ENCODE measurements around the gene HSD17B1.

HSD17B1 gene

GRCh38 chr17:42566883-42567573 lies 14.3 kb downstream of the HSD17B1 start, which contains the start of gene MLX:
Gene MLX (plus strand): TSS chr17:42567100. CDS start chr17:42567125, 25 bp downstream.
- POLR2A ChIA-PET: interaction anchor here (1.0 to 1.1 kb wide), 2 partner anchors 11 to 31 kb away, joined by 3 to 5 read pairs; partner anchors contain the start of gene NAGLU
- CTCF ChIA-PET: interaction anchor here (0.8 to 5.5 kb wide), 4 partner anchors 11 to 257 kb away, joined by 3 to 49 read pairs (median 4); partner anchors contain the start of genes BECN1 and PSMC3IP
- DNase-seq (ENCODE audit: extremely low spot score): peak; percentile 100
- no peak for TF ChIP-seq CTCF (IDR thresholded peaks at IDR 0.05; ENCODE audit: control extremely low read depth, extremely low read depth, low read depth, missing control alignments)

GRCh38 chr17:42568341-42569111 lies 15.8 kb downstream of the HSD17B1 start:
- ChIA-PET POLR2A (no interaction called here), CTCF (interaction anchor here (1.7 to 5.5 kb wide), 2 partner anchors 10 to 256 kb away, joined by 5 to 49 read pairs; partner anchors contain the start of genes BECN1 and PSMC3IP)
- TF ChIP-seq CTCF (IDR thresholded peaks at IDR 0.05; ENCODE audit: control extremely low read depth, extremely low read depth, low read depth, missing control alignments): no peak
- no peak for DNase-seq (ENCODE audit: extremely low spot score)

- ChIA-PET POLR2A (no interaction called here), CTCF (no interaction called here)
- no peak for TF ChIP-seq CTCF (IDR thresholded peaks at IDR 0.05; ENCODE audit: control extremely low read depth, extremely low read depth, low read depth, missing control alignments)
- no peak for DNase-seq (ENCODE audit: extremely low spot score)
These were observed 18.9 kb downstream of the HSD17B1 start for GRCh38 chr17:42571435-42572225.

GRCh38 chr17:42573095-42573494 lies 20.4 kb downstream of the HSD17B1 start:
- TF ChIP-seq CTCF (IDR thresholded peaks at IDR 0.05; ENCODE audit: control extremely low read depth, extremely low read depth, low read depth, missing control alignments): no peak
- CTCF ChIA-PET: no interaction called here
- DNase-seq (ENCODE audit: extremely low spot score): no peak
- POLR2A ChIA-PET: no interaction called here

- no peak for TF ChIP-seq CTCF (IDR thresholded peaks at IDR 0.05; ENCODE audit: control extremely low read depth, extremely low read depth, low read depth, missing control alignments)
- POLR2A ChIA-PET: no interaction called here
- CTCF ChIA-PET: interaction anchor here (0.9 to 2.0 kb wide), 2 partner anchors 26 to 189 kb away, joined by 3 to 4 read pairs; no protein-coding TSS in a partner anchor
- no peak for DNase-seq (ENCODE audit: extremely low spot score)
These were observed 21.7 kb downstream of the HSD17B1 start for GRCh38 chr17:42574463-42574862.

- ChIA-PET CTCF (interaction anchor here (0.9 to 8.4 kb wide), 19 partner anchors 9 to 353 kb away, joined by 3 to 120 read pairs (median 8); partner anchors contain the start of genes CCR10, MLX, PLEKHH3 and RAMP2), POLR2A (interaction anchor here (0.6 kb wide), 1 partner anchor 229 kb away, joined by 3 read pairs; no protein-coding TSS in a partner anchor)
- no peak for DNase-seq (ENCODE audit: extremely low spot score)
- no peak for TF ChIP-seq CTCF (IDR thresholded peaks at IDR 0.05; ENCODE audit: control extremely low read depth, extremely low read depth, low read depth, missing control alignments)
These were observed 24.4 kb downstream of the HSD17B1 start for GRCh38 chr17:42577140-42577531.

Data from GM10248 (cell line).